DOHH2 (cell line): ENCODE data around the gene SHD.

Experiments
- H3F3A ChIP-seq: fragments of 200-600 bp; sonication (generic), shearing (Covaris generic); 2 replicates; pipeline ENCODE4 v1.6.0; 2016; ENCODE audit warnings: antibody characterized with exemption, mild to moderate bottlenecking; ENCODE audit not compliant: control insufficient read depth, insufficient read depth
- H3K27ac ChIP-seq: fragments of 200-600 bp; sonication (generic); 2 replicates; pipeline ENCODE4 v1.5.1; 2014; ENCODE audit warnings: low read depth, mild to moderate bottlenecking, low read length, moderate library complexity
- H3K27me3 ChIP-seq: fragments of 200-600 bp; sonication (generic); 2 replicates; pipeline ENCODE4 v1.6.1; 2014; ENCODE audit warnings: mild to moderate bottlenecking, low read length, mixed read lengths; ENCODE audit not compliant: control insufficient read depth
- H3K36me3 ChIP-seq: fragments of 200-600 bp; sonication (generic); 2 replicates; pipeline ENCODE4 v1.6.1; 2014; ENCODE audit warnings: mild to moderate bottlenecking, low read length, moderate library complexity, mixed read lengths; ENCODE audit not compliant: control insufficient read depth
- H3K4me1 ChIP-seq: fragments of 200-600 bp; sonication (generic); 2 replicates; pipeline ENCODE4 v1.6.1; 2014; ENCODE audit warnings: mild to moderate bottlenecking, low read length, mixed read lengths; ENCODE audit not compliant: control insufficient read depth
- H3K4me2 ChIP-seq: fragments of 200-600 bp; sonication (generic); 2 replicates; pipeline ENCODE4 v1.6.0; 2014; ENCODE audit warnings: mild to moderate bottlenecking, low read length, moderate library complexity
- H3K4me3 ChIP-seq: fragments of 200-600 bp; sonication (generic); 2 replicates; pipeline ENCODE4 v1.5.1; 2014; ENCODE audit warnings: mild to moderate bottlenecking, low read length, mixed read lengths
- H3K79me2 ChIP-seq: fragments of 200-600 bp; sonication (generic); 2 replicates; pipeline ENCODE4 v1.6.1; 2014; ENCODE audit warnings: mild to moderate bottlenecking, low read length, mixed read lengths; ENCODE audit not compliant: control insufficient read depth
- H3K9me2 ChIP-seq: fragments of 200-600 bp; sonication (generic); replicated peaks from 2 replicates; pipeline ENCODE4 v1.6.1; 2014; ENCODE audit warnings: mild to moderate bottlenecking, low read length, mixed read lengths; ENCODE audit not compliant: control insufficient read depth
- H3K9me3 ChIP-seq: fragments of 200-600 bp; sonication (generic); 2 replicates; pipeline ENCODE4 v1.6.1; 2014; ENCODE audit warnings: antibody characterized with exemption, low read length, mixed read lengths; ENCODE audit not compliant: control insufficient read depth, insufficient read depth
- H4K20me1 ChIP-seq: fragments of 200-600 bp; sonication (generic); 2 replicates; pipeline ENCODE4 v1.6.0; 2014; ENCODE audit warnings: low read depth, mild to moderate bottlenecking, antibody characterized with exemption, low read length, moderate library complexity; ENCODE audit not compliant: control insufficient read depth, insufficient read depth
- CTCF ChIP-seq: fragments of 200-600 bp; sonication (generic); IDR thresholded peaks from one replicate; pipeline ENCODE4 v1.5.1; 2014; ENCODE audit warnings: antibody characterized with exemption, mild to moderate bottlenecking, low read depth, low read length; ENCODE audit not compliant: poor library complexity, severe bottlenecking
- EZH2phosphoT487 ChIP-seq: fragments of 200-600 bp; sonication (generic); IDR thresholded peaks from 2 replicates; pipeline ENCODE4 v1.6.1; 2017; ENCODE audit warnings: borderline replicate concordance, mild to moderate bottlenecking, antibody characterized with exemption, low read length, moderate library complexity, mixed read lengths

The SHD gene

GRCh38 chr19:4246767-4247593 is 32.1 kb upstream of the SHD start, which contains the start of gene YJU2:
YJU2 (plus strand) TSS chr19:4247080; CDS start chr19:4247147, 67 bp downstream.
- no peaks in the 10 kb centered on the region for H3K9me3 ChIP-seq
- no peaks in the 10 kb centered on the region for H3K27me3 ChIP-seq
- H3F3A ChIP-seq = 0 out of 2 replicates have a peak, but pooled peaks cover 3% of the 10 kb centered on the region
- H4K20me1 ChIP-seq = 0 out of 2 replicates have a peak, but pooled peaks cover 8% of the 10 kb centered on the region
- H3K27ac ChIP-seq = peak within 1 kb of the TSS; percentile 84
- peaks cover 38% of the 10 kb centered on the region for H3K36me3 ChIP-seq
- TF ChIP-seq CTCF (peak; percentile 90), EZH2phosphoT487 (no peak)
- H3K4me3 ChIP-seq = peak within 1 kb of the TSS; percentile 88
- H3K4me2 ChIP-seq = peak within 1 kb of the TSS; percentile 83
- H3K4me1 ChIP-seq = peaks cover 33% of the 10 kb centered on the region
- no peaks in the 10 kb centered on the region for H3K9me2 ChIP-seq
- peaks cover 25% of the 10 kb centered on the region for H3K79me2 ChIP-seq

GRCh38 chr19:4256563-4256962 is 22.5 kb upstream of the SHD start:
- Histone ChIP-seq H3K4me3 (no peak overlapping the region), H3K79me2 (no peaks in the 10 kb centered on the region), H3K27ac (no peak overlapping the region), H3K4me1 (no peaks in the 10 kb centered on the region), H4K20me1 (no peaks in the 10 kb centered on the region), H3K4me2 (no peak overlapping the region), H3K9me3 (no peaks in the 10 kb centered on the region), H3K27me3 (no peaks in the 10 kb centered on the region), H3F3A (no peaks in the 10 kb centered on the region), H3K36me3 (peaks cover 66% of the 10 kb centered on the region), H3K9me2 (no peaks in the 10 kb centered on the region)
- peak; percentile 71 for TF ChIP-seq CTCF
- TF ChIP-seq EZH2phosphoT487 = no peak

- no peaks in the 10 kb centered on the region for H4K20me1 ChIP-seq
- H3K4me2 ChIP-seq = no peak overlapping the region
- no peak for TF ChIP-seq CTCF
- H3K36me3 ChIP-seq = peaks cover 64% of the 10 kb centered on the region
- no peaks in the 10 kb centered on the region for H3K79me2 ChIP-seq
- no peaks in the 10 kb centered on the region for H3K4me1 ChIP-seq
- H3K27ac ChIP-seq = no peak overlapping the region
- H3K4me3 ChIP-seq = no peak overlapping the region
- no peaks in the 10 kb centered on the region for H3K9me3 ChIP-seq
- no peaks in the 10 kb centered on the region for H3K9me2 ChIP-seq
- H3K27me3 ChIP-seq = no peaks in the 10 kb centered on the region
- no peaks in the 10 kb centered on the region for H3F3A ChIP-seq
Measured at GRCh38 chr19:4257025-4257424, 22.0 kb upstream of the SHD start.
